ENCODE results near the gene ADGRG6.

ADGRG6 gene

GRCh38 chr6:142303176-142303533, 1.3 kb downstream of the ADGRG6 start:
- Histone ChIP-seq H3K9ac (ENCODE audit: low read length) (no peak overlapping the region), H4K91ac (ENCODE audit: low read depth, low read length) (no peak overlapping the region), H3K27me3 (ENCODE audit: insufficient read depth, low read length) (no peaks in the 10 kb centered on the region), H2AK5ac (ENCODE audit: low read length) (no peak overlapping the region), H3K9me3 (ENCODE audit: insufficient read depth, low read depth, low read length) (no peaks in the 10 kb centered on the region), H3K79me1 (ENCODE audit: low read length) (peaks cover 18% of the 10 kb centered on the region), H2BK12ac (ENCODE audit: low read length) (no peak overlapping the region), H3K4me3 (ENCODE audit: low read depth, low read length) (no peak overlapping the region), H4K12ac (ENCODE audit: low read depth, low read length) (no peak overlapping the region), H3K36me3 (ENCODE audit: control insufficient read depth in 1 of 2, insufficient read depth in 2 of 2, low read length in 2 of 2) (no peaks in the 10 kb centered on the region), H2BK5ac (ENCODE audit: low read depth, low read length, poor library complexity) (no peak overlapping the region), H3K14ac (ENCODE audit: low read length) (no peak overlapping the region), H3K27ac (ENCODE audit: low read depth, low read length) (no peak overlapping the region), H2BK120ac (ENCODE audit: insufficient read depth, low read length, poor library complexity) (no peak overlapping the region), H3K4me2 (ENCODE audit: low read length) (peak overlapping the region; percentile 89), H3K18ac (ENCODE audit: low read length) (no peak overlapping the region), H3K23ac (ENCODE audit: low read length) (no peak overlapping the region), H2AFZ (ENCODE audit: insufficient read depth, low read length, poor library complexity) (no peak overlapping the region), H3K4me1 (ENCODE audit: control insufficient read depth in 1 of 2, insufficient read depth in 2 of 2, low read length in 2 of 2) (peaks cover 0 to 6% of the 10 kb centered on the region in 2 experiments), H3K4ac (ENCODE audit: low read depth, low read length) (no peak overlapping the region), H4K8ac (ENCODE audit: low read depth, low read length) (no peak overlapping the region), H3K79me2 (ENCODE audit: control insufficient read depth, insufficient read depth, low read length, poor library complexity) (peaks cover 9% of the 10 kb centered on the region)
- no CpG with 5 or more reads among the region's 2 CpGs for WGBS (ENCODE audit: extremely low coverage, insufficient coverage, insufficient read length)
- no peak for DNase-seq

GRCh38 chr6:142304241-142304640, 2.4 kb downstream of the ADGRG6 start:
- no peak overlapping the region for H3K4me3 ChIP-seq (ENCODE audit: low read depth, low read length)
- H3K18ac ChIP-seq (ENCODE audit: low read length): no peak overlapping the region
- no peak overlapping the region for H3K4me2 ChIP-seq (ENCODE audit: low read length)
- no peak overlapping the region for H4K91ac ChIP-seq (ENCODE audit: low read depth, low read length)
- peaks cover 9% of the 10 kb centered on the region for H3K79me2 ChIP-seq (ENCODE audit: control insufficient read depth, insufficient read depth, low read length, poor library complexity)
- no peak overlapping the region for H2AFZ ChIP-seq (ENCODE audit: insufficient read depth, low read length, poor library complexity)
- no peak overlapping the region for H4K8ac ChIP-seq (ENCODE audit: low read depth, low read length)
- no peak overlapping the region for H4K12ac ChIP-seq (ENCODE audit: low read depth, low read length)
- peaks cover 18% of the 10 kb centered on the region for H3K79me1 ChIP-seq (ENCODE audit: low read length)
- no peak overlapping the region for H3K9ac ChIP-seq (ENCODE audit: low read length)
- H2BK120ac ChIP-seq (ENCODE audit: insufficient read depth, low read length, poor library complexity): no peak overlapping the region
- no peak overlapping the region for H3K23ac ChIP-seq (ENCODE audit: low read length)
- H3K14ac ChIP-seq (ENCODE audit: low read length): no peak overlapping the region
- H3K4me1 ChIP-seq (ENCODE audit: control insufficient read depth in 1 of 2, insufficient read depth in 2 of 2, low read length in 2 of 2): peaks cover 0 to 6% of the 10 kb centered on the region in 2 experiments
- H3K4ac ChIP-seq (ENCODE audit: low read depth, low read length): no peak overlapping the region
- H2AK5ac ChIP-seq (ENCODE audit: low read length): no peak overlapping the region
- H3K9me3 ChIP-seq (ENCODE audit: insufficient read depth, low read depth, low read length): no peaks in the 10 kb centered on the region
- no peak overlapping the region for H2BK12ac ChIP-seq (ENCODE audit: low read length)
- no peak overlapping the region for H2BK5ac ChIP-seq (ENCODE audit: low read depth, low read length, poor library complexity)
- no peaks in the 10 kb centered on the region for H3K36me3 ChIP-seq (ENCODE audit: control insufficient read depth in 1 of 2, insufficient read depth in 2 of 2, low read length in 2 of 2)
- no peak overlapping the region for H3K27ac ChIP-seq (ENCODE audit: low read depth, low read length)
- DNase-seq: no peak
- H3K27me3 ChIP-seq (ENCODE audit: insufficient read depth, low read length): no peaks in the 10 kb centered on the region
- no CpG with 5 or more reads among the region's 2 CpGs for WGBS (ENCODE audit: extremely low coverage, insufficient coverage, insufficient read length)

GRCh38 chr6:142306736-142307135, 4.9 kb downstream of the ADGRG6 start:
- no peaks in the 10 kb centered on the region for H3K9me3 ChIP-seq (ENCODE audit: insufficient read depth, low read depth, low read length)
- H3K14ac ChIP-seq (ENCODE audit: low read length): no peak overlapping the region
- no peaks in the 10 kb centered on the region for H3K27me3 ChIP-seq (ENCODE audit: insufficient read depth, low read length)
- H3K36me3 ChIP-seq (ENCODE audit: control insufficient read depth in 1 of 2, insufficient read depth in 2 of 2, low read length in 2 of 2): no peaks in the 10 kb centered on the region
- peaks cover 10% of the 10 kb centered on the region for H3K79me1 ChIP-seq (ENCODE audit: low read length)
- H4K8ac ChIP-seq (ENCODE audit: low read depth, low read length): no peak overlapping the region
- no peak overlapping the region for H3K4me2 ChIP-seq (ENCODE audit: low read length)
- no peak overlapping the region for H3K18ac ChIP-seq (ENCODE audit: low read length)
- H4K12ac ChIP-seq (ENCODE audit: low read depth, low read length): no peak overlapping the region
- DNase-seq: peak in 1 of 2 donors; percentile 57
- H3K79me2 ChIP-seq (ENCODE audit: control insufficient read depth, insufficient read depth, low read length, poor library complexity): peaks cover 5% of the 10 kb centered on the region
- no peak overlapping the region for H2BK5ac ChIP-seq (ENCODE audit: low read depth, low read length, poor library complexity)
- no peak overlapping the region for H2BK120ac ChIP-seq (ENCODE audit: insufficient read depth, low read length, poor library complexity)
- H2AFZ ChIP-seq (ENCODE audit: insufficient read depth, low read length, poor library complexity): no peak overlapping the region
- no peak overlapping the region for H2AK5ac ChIP-seq (ENCODE audit: low read length)
- H3K27ac ChIP-seq (ENCODE audit: low read depth, low read length): no peak overlapping the region
- no peak overlapping the region for H3K9ac ChIP-seq (ENCODE audit: low read length)
- no peak overlapping the region for H3K23ac ChIP-seq (ENCODE audit: low read length)
- H3K4me3 ChIP-seq (ENCODE audit: low read depth, low read length): no peak overlapping the region
- H3K4ac ChIP-seq (ENCODE audit: low read depth, low read length): no peak overlapping the region
- no peak overlapping the region for H4K91ac ChIP-seq (ENCODE audit: low read depth, low read length)
- no peak overlapping the region for H2BK12ac ChIP-seq (ENCODE audit: low read length)
- no CpG with 5 or more reads among the region's 1 CpG for whole genome bisulfite sequencing (ENCODE audit: extremely low coverage, insufficient coverage, insufficient read length)
- H3K4me1 ChIP-seq (ENCODE audit: control insufficient read depth in 1 of 2, insufficient read depth in 2 of 2, low read length in 2 of 2): no peaks in the 10 kb centered on the region

GRCh38 chr6:142307963-142308748, 6.3 kb downstream of the ADGRG6 start:
- WGBS (ENCODE audit: extremely low coverage, insufficient coverage, insufficient read length): no CpG with 5 or more reads among the region's 2 CpGs
- H3K4me3 ChIP-seq (ENCODE audit: low read depth, low read length): no peak overlapping the region

More at GRCh38 chr6:142307963-142308748, 6.3 kb downstream of the ADGRG6 start:
- H2AFZ ChIP-seq (ENCODE audit: insufficient read depth, low read length, poor library complexity): no peak overlapping the region
- no peaks in the 10 kb centered on the region for H3K9me3 ChIP-seq (ENCODE audit: insufficient read depth, low read depth, low read length)
- H3K4ac ChIP-seq (ENCODE audit: low read depth, low read length): no peak overlapping the region
- H2BK12ac ChIP-seq (ENCODE audit: low read length): no peak overlapping the region
- no peaks in the 10 kb centered on the region for H3K27me3 ChIP-seq (ENCODE audit: insufficient read depth, low read length)
- H2AK5ac ChIP-seq (ENCODE audit: low read length): no peak overlapping the region
- no peak overlapping the region for H3K23ac ChIP-seq (ENCODE audit: low read length)
- H2BK120ac ChIP-seq (ENCODE audit: insufficient read depth, low read length, poor library complexity): no peak overlapping the region
- no peaks in the 10 kb centered on the region for H3K36me3 ChIP-seq (ENCODE audit: control insufficient read depth in 1 of 2, insufficient read depth in 2 of 2, low read length in 2 of 2)
- H3K79me1 ChIP-seq (ENCODE audit: low read length): no peaks in the 10 kb centered on the region
- no peaks in the 10 kb centered on the region for H3K79me2 ChIP-seq (ENCODE audit: control insufficient read depth, insufficient read depth, low read length, poor library complexity)
- H3K9ac ChIP-seq (ENCODE audit: low read length): no peak overlapping the region
- no peaks in the 10 kb centered on the region for H3K4me1 ChIP-seq (ENCODE audit: control insufficient read depth in 1 of 2, insufficient read depth in 2 of 2, low read length in 2 of 2)
- no peak overlapping the region for H3K18ac ChIP-seq (ENCODE audit: low read length)
- H4K12ac ChIP-seq (ENCODE audit: low read depth, low read length): no peak overlapping the region
- H3K4me2 ChIP-seq (ENCODE audit: low read length): no peak overlapping the region
- no peak overlapping the region for H2BK5ac ChIP-seq (ENCODE audit: low read depth, low read length, poor library complexity)
- H3K14ac ChIP-seq (ENCODE audit: low read length): no peak overlapping the region
- H4K91ac ChIP-seq (ENCODE audit: low read depth, low read length): no peak overlapping the region
- DNase-seq: no peak
- no peak overlapping the region for H4K8ac ChIP-seq (ENCODE audit: low read depth, low read length)
- H3K27ac ChIP-seq (ENCODE audit: low read depth, low read length): no peak overlapping the region

All from trophoblast cell (in vitro differentiated cells and primary cell).